ENCODE results near the gene QRICH2.
"Not testable (repeated sequence)": the region's sequence is repeated elsewhere in the genome, so short reads cannot be mapped to it uniquely, and the experiment has no call there.

Gene QRICH2

GRCh38 chr17:76265624-76266243, 42.3 kb downstream of the QRICH2 start:
- DNase-seq, result peak; percentile 51 to 64

DNA sequence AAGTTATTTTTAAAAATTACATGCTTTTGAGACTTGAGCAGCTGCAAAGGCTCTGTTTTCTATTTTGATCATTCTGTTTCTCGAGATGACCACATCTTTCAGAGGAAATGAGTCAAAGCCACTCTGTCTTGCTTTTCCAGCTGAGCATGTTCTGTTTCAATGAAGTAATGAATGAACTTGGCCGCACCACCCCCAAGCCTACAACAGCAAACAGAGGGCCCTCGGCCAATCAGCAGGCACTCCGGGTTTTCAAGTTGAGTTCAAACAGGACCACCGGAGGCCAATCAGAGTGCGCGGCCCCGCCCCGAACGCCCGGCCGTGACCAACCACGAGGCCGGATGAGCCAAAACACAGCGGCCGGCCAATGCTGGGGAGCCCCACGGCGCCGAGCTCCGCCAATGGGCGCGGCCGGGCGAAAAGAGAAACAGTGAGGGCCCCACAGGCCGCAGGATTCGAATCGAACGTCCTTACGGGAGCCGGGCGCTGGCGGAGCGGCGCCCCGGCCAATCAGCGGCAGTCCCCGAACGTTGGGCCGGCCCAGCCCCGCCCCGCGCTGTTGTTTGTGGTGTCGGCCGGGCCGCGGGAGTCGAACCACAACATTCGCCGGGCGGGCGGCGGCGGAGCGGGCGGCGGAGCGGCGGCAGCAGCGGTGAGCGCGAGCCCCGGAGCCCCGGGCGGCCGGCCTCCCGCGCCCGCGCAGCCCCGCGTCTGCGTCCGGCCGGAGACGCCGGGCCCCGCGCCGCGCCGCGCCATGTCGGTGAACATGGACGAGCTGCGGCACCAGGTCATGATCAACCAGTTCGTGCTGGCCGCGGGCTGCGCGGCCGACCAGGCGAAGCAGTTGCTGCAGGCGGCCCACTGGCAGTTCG, 43.1 kb downstream of the QRICH2 start, which contains the start of gene UBALD2:
TSS of gene UBALD2 (plus strand) at position 594 of the 869 bp plus-strand sequence. CDS start at position 752, 158 bp downstream.
- DNase-seq, result peak; percentile 100

- no peak for DNase-seq
These were observed 43.7 kb downstream of the QRICH2 start for GRCh38 chr17:76264425-76264754.

DNA sequence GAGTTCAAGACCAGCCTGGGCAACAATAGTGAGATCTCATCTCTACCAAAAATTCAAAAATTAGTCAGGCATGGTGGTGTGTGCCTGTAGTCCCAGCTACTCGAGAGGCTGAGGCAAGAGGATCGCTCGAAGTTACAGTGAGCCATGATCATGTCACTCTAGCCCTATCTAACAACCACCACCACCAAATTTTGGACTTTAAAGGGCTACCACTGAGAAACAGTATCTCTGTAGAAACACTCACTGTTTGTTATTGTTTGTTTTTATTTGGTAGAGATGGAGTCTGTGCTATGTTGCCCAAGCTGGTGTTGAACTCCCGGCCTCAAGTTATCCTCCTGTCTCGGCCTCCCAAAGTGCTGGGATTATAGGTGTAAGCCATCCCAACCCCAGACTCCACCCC, 44.2 kb downstream of the QRICH2 start:
- no peak for DNase-seq

- peak; percentile 87 for DNase-seq
These were observed 45.2 kb downstream of the QRICH2 start for GRCh38 chr17:76262732-76263344.

GRCh38 chr17:76261421-76262215, 46.5 kb downstream of the QRICH2 start:
- peak in 1 of 2 experiments; percentile 20 for DNase-seq

DNA sequence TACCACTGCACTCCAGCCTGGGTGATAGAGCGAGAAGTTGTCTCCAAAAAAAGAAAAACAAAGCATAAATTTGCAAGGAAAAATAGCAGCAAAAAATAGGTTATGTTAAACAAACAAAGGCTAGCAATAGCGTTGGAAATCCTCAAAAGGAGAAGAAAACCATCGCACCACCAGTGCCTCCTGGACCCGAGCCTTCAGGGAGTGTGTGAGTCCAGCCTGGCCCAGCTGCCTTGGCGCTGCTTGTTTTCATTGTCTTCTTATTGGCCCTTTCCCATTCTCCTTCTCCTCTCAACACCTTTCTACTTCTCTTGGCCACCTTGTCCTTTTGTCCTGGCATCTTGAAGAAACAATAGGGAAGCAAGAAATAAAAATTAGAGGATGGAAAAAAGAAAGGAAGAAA, 47.4 kb downstream of the QRICH2 start:
- no peak for DNase-seq

DNA sequence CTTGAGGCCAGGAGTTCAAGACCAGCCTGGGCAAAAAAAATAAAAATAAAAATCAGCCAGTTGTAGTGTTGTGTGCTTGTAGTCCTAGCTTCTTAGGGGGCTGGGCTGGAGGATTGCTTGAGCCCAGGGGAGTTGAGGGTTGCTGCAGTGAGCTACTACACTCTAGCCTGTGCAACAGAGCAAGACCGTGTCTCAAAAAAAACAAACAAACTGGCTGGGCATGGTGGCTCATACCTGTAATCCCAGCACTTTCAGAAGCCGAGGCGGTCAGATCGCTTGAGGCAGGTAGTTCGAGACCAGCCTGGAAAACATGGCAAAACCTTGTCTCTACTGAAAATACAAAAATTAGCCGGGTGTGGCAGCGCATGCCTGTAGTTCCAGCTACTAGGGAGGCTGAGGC, 47.9 kb downstream of the QRICH2 start:
- DNase-seq, result no peak

GRCh38 chr17:76256430-76257050, 51.5 kb downstream of the QRICH2 start:
- not testable (repeated sequence) for DNase-seq

GRCh38 chr17:76255801-76256429, 52.2 kb downstream of the QRICH2 start:
- no peak for DNase-seq

- no peak for DNase-seq
These were observed 53.8 kb downstream of the QRICH2 start for GRCh38 chr17:76254275-76254674.

DNA sequence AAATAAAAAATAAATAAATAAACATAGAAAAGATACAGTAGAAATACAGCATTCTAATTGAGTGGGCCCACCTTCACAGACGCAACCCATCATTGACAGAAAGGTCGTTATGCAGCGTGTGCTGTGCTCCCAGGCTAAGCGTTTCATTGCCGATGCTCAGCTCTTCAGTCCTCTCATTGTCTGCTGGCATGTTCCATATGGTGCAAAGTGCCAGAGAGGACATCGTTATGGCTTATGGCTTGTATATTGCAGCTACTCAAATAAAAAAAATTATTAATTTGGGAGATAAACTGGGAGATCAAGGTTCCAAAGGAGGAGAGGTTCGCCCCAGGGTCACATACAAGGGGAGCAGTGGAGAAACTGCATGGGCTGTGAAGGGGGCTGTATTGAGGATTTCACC, 54.2 kb downstream of the QRICH2 start:
- DNase-seq, result no peak

DNA sequence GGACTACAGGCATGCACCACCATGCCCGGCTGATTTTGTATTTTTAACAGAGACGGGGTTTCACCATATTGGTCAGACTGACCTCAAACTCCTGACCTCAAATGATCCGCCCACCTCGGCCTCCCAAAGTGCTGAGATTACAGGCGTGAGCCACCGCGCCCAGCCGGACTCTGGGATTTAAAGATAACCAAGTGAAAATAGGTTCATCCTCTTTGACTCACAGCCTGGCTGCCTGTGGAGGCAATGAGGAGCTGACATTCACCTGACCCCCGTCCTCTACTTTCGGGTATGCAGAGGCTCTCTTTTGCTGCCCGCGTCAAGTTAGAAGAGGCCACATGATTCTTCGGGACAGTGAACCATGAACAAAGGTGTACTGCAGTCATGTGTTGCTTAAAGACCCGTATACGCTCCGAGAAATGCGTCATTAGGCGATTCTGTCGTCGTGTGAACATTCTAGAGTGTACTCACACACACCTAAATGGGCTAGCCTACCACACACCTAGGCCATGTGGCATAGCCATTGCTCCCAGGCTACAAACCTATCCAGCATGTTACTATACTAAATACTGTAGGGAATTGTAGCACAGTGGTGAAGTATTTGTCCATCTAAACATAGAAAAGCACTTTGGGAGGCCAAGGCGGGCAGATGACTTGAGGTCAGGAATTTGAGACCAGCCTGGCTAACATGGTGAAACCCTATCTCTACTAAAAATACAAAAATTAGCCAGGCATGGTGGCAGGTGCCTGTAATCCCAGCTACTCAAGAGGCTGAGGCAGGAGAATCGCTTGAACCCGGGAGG, 54.9 kb downstream of the QRICH2 start:
- DNase-seq, result not testable (repeated sequence)

GRCh38 chr17:76252040-76252954, 55.8 kb downstream of the QRICH2 start:
- peak; percentile 96 for DNase-seq

DNA sequence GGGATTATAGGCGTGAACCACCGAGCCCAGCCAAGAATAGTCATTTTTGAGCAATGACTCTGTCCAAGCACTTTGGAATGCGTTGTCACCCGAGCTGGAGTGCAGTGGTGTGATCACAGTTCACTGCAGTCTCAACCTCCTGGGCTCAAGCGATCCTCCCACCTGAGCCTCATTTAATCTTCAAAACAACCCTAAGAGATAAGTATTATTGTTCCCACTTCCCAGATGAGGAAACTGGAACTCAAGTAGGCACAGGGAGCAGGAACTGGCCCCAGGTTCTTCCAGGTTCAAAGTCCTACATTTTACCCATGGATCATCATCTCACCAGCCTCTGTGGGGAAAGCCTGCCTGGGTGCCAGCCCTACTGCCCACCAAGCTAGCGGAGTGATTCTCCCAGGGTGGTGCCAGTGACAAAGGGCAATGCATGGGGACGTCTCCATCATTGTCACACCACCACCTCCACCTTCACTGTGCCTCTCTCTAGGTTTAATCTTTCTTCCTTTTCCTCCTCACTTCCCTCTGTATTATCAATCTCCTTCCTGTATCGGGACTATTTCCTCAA, 56.5 kb downstream of the QRICH2 start:
- DNase-seq, result no peak

DNA sequence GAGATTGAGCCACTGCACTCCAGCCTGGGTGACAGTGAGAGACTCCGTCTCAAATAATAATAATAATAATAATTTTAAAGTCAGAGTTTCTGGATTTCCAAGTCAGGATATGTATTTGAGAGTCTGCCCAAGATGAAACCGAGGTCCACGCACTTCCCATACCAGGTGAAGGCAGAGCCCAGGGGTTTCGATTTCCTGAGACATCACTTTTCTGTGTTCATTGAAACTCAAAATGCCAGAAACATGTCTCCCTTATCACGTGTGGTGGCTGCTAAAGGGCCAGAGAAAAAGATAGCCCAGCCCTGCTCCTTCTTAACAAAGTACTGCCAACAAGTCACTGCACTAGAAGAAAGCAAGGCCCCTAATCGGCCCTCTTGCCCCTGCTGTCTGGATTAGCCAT, 57.9 kb downstream of the QRICH2 start:
- DNase-seq, result no peak

DNA sequence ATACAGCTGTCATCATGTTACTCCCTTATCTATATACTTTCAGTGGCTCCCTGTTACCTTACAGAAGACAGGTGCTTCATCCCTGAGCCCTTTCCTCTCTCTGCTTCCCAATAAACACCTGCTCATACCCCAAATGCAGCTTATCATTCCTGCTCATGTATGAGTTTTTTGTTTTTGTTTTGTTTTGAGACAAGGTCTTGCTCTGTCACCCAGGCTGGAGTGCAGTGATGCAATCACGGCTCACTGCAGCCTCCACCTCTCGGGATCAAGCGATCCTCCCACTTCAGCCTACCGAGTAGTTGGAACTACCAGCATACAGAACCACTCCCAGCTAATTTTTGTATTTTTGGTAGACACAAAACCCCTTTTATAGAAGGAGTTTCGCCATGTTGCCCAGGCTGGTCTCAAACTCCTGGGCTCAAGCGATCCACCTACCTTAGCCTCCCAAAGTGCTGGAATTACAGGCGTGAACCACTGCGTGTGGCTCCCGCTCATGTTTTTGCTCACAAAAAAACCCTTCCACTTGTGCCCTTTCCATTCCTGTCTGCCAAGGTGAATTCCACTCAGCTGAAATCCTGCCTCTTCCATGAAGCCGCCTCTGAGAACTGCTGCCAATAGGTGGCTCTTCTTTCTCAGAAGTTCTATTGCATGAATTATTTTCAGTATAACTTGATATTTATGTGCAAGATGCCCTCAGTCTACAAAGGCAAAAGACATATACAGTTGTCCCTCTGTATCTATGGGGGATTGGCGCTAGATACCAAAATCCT, 59.9 kb downstream of the QRICH2 start:
- DNase-seq, result no peak

DNA sequence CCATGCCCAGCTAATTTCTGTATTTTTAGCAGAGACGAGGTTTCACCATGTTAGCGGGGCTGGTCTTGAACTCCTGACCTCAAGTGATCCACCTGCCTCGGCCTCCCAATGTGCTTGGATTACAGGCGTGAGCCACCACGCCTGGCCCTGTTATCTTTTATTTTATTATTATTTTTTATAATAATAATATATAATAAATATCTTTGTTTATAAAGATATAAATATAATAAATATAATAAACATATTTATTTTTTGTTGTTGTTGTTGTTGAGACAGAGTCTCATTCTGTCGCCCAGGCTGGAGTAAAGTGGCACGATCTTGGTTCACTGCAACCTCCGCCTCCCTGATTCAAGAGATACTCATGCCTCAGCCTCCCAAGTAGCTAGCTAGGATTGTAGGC, 60.8 kb downstream of the QRICH2 start:
- no peak for DNase-seq
